K562 (cell line): ENCODE measurements around the gene GIPR. TPM values are rescaled to one million over a fixed set of nuclear protein-coding genes. Genes with fewer than 3 reads are reported as not detected.

Experiments
- ATAC-seq: fragments of 200-7000 bp; cut with Tn5 transposase; 3 replicates; pipeline ENCODE4 v1.9.1; 2020; ENCODE audit warnings: moderate library complexity
- BruUV-seq: library from RNA; stranded (reverse); fragments of 400-500 nt; replicated peaks from 2 replicates; lab custom pipeline; 2021; lab: Mats Ljungman, UMichigan
- CTCF ChIA-PET: fragments of 300-600 bp; formaldehyde crosslinking; extraction: SDS; loops from one replicate; lab custom pipeline; 2021; ENCODE audit warnings: low intra/inter-chr PET ratio; lab: Yijun Ruan, JAX
- POLR2A ChIA-PET: fragments of 300-600, 350-650 bp; sonication (Branson Sonifier 250); formaldehyde crosslinking; extraction: SDS; loops from one replicate; lab custom pipeline; 2021; ENCODE audit warnings: antibody characterized with exemption, inconsistent platforms; lab: Yijun Ruan, JAX
- DNase-seq, 4 experiments: peaks; one replicate each; pipeline versions ENCODE4 v3.0.0 to v3.0.0-alpha.2; 2011 to 2018; ENCODE audit warnings: low spot score in 3 of 4, mixed read lengths in 3 of 4; ENCODE audit errors: extremely low read depth in 1 of 4
- FAIRE-seq: peaks from 2 replicates; lab custom pipeline; 2011; peaks lifted over from hg19 to GRCh38; lab: Jason Lieb, UNC
- H2AFZ ChIP-seq: 2 replicates; pipeline ENCODE4 v1.6.0; 2011; ENCODE audit warnings: low read depth, low read length, control low read depth, inconsistent platforms
- H3K27ac ChIP-seq: fragments of 200-600 bp; 3 replicates; pipeline ENCODE4 v1.8.0; 2011; ENCODE audit warnings: low read depth, mild to moderate bottlenecking, control low read depth, inconsistent platforms, low read length, moderate library complexity, mixed read lengths; ENCODE audit errors: extremely low read depth
- H3K27me3 ChIP-seq, 2 experiments: fragments of 300-600 bp in 1 of 2; 2 replicates in 1 of 2; 3 replicates in 1 of 2; pipeline versions ENCODE4 v1.6.0 to v1.8.0; 2011; ENCODE audit warnings: inconsistent platforms in 2 of 2, low read length in 2 of 2, mild to moderate bottlenecking in 1 of 2, mixed read lengths in 1 of 2, moderate library complexity in 1 of 2; ENCODE audit not compliant: control insufficient read depth in 2 of 2, insufficient read depth in 2 of 2
- H3K36me3 ChIP-seq: fragments of 300-600 bp; 3 replicates; pipeline ENCODE4 v1.8.0; 2011; ENCODE audit warnings: mild to moderate bottlenecking, low read length, inconsistent platforms; ENCODE audit not compliant: control insufficient read depth, insufficient read depth
- H3K4me1 ChIP-seq, 2 experiments: fragments of 200-600 bp in 1 of 2; replicated peaks in 1 of 2; 2 replicates in 1 of 2; 3 replicates in 1 of 2; pipeline versions ENCODE4 v1.5.1 to v1.8.0; 2011; ENCODE audit warnings: inconsistent platforms in 2 of 2, low read length in 2 of 2, mild to moderate bottlenecking in 1 of 2, mixed read lengths in 1 of 2, moderate library complexity in 1 of 2; ENCODE audit not compliant: control insufficient read depth in 2 of 2, insufficient read depth in 2 of 2
- H3K4me2 ChIP-seq: 2 replicates; pipeline ENCODE4 v1.6.1; 2011; ENCODE audit warnings: low read length, control low read depth, inconsistent platforms, mixed read lengths; ENCODE audit not compliant: insufficient read depth
- H3K4me3 ChIP-seq: fragments of 200-600 bp; sonication (generic), shearing (Covaris generic); 2 replicates; pipeline ENCODE4 v1.5.1; 2016; ENCODE audit warnings: control low read depth, inconsistent platforms
- H3K79me2 ChIP-seq: fragments of 200-600 bp; 3 replicates; pipeline ENCODE4 v1.8.0; 2011; ENCODE audit warnings: low read length, inconsistent platforms; ENCODE audit not compliant: control insufficient read depth, insufficient read depth
- H3K9ac ChIP-seq, 2 experiments: 2 replicates each; pipeline versions ENCODE4 v1.6.0 to v1.6.1; 2011; ENCODE audit warnings: low read depth in 2 of 2, low read length in 2 of 2, control low read depth in 1 of 2, inconsistent platforms in 1 of 2, mild to moderate bottlenecking in 1 of 2, mixed read lengths in 1 of 2; ENCODE audit not compliant: insufficient read depth in 1 of 2
- H3K9me1 ChIP-seq: one replicate; pipeline ENCODE4 v1.6.0; 2011; ENCODE audit warnings: inconsistent platforms, mild to moderate bottlenecking, low read length, moderate library complexity; ENCODE audit not compliant: control insufficient read depth, insufficient read depth
- H3K9me3 ChIP-seq: replicated peaks from 2 replicates; pipeline ENCODE4 v1.5.1; 2011; ENCODE audit warnings: low read depth, low read length, inconsistent platforms; ENCODE audit not compliant: control insufficient read depth, insufficient read depth
- H4K20me1 ChIP-seq: replicated peaks from 2 replicates; pipeline ENCODE4 v1.6.1; 2011; ENCODE audit warnings: low read length, inconsistent platforms, mixed read lengths; ENCODE audit not compliant: control insufficient read depth, insufficient read depth
- ATF3 ChIP-seq, 2 experiments: fragments of 450-650 bp in 1 of 2; sonication (generic) in 1 of 2; formaldehyde crosslinking in 1 of 2; IDR thresholded peaks in 1 of 2; conservative IDR thresholded peaks in 1 of 2; 2 replicates each; pipeline versions ENCODE4 v1.6.1 to v1.8.1; 2016 to 2023; ENCODE audit warnings: mild to moderate bottlenecking in 2 of 2, moderate library complexity in 2 of 2, inconsistent platforms in 1 of 2, missing genetic modification reagents in 1 of 2
- CTCFL ChIP-seq: IDR thresholded peaks from 2 replicates; pipeline ENCODE4 v1.6.1; 2011; ENCODE audit warnings: borderline replicate concordance, low read depth, mild to moderate bottlenecking, moderate library complexity, low read length; ENCODE audit not compliant: insufficient read depth, poor library complexity, severe bottlenecking
- NFE2L1 ChIP-seq: fragments of 450-650 bp; IDR thresholded peaks from 2 replicates; pipeline ENCODE4 v1.6.1; 2016; ENCODE audit warnings: missing genetic modification characterization, low read depth, mild to moderate bottlenecking, missing compliant biosample characterization, moderate library complexity, borderline replicate concordance
- PCBP1 ChIP-seq: fragments of 200-400 bp; formaldehyde crosslinking; IDR thresholded peaks from 2 replicates; pipeline ENCODE4 v1.6.1; 2018; ENCODE audit warnings: mild to moderate bottlenecking, low read depth, low read length; ENCODE audit not compliant: poor library complexity, severe bottlenecking
- TAF15 ChIP-seq: fragments of 200-400 bp; formaldehyde crosslinking; IDR thresholded peaks from 2 replicates; pipeline ENCODE4 v1.6.1; 2017; ENCODE audit warnings: mild to moderate bottlenecking, low read depth, low read length, moderate library complexity
- THRB ChIP-seq: fragments of 450-650 bp; formaldehyde crosslinking; conservative IDR thresholded peaks from 2 replicates; pipeline ENCODE4 v1.4.0; 2022; ENCODE audit warnings: mild to moderate bottlenecking, missing genetic modification characterization
- ZNF316 ChIP-seq: fragments of 450-650 bp; IDR thresholded peaks from 2 replicates; pipeline ENCODE4 v1.6.1; 2016
- ZNF592 ChIP-seq: fragments of 450-650 bp; IDR thresholded peaks from 2 replicates; pipeline ENCODE4 v1.6.1; 2017; ENCODE audit warnings: antibody characterized with exemption, mild to moderate bottlenecking
- WGBS: fragments of 100-300 bp; shearing (Covaris generic); methylation state at CpG from one replicate; pipeline ENCODE4 v1.1.6; 2016; ENCODE audit warnings: low coverage, mixed read lengths; ENCODE audit not compliant: insufficient coverage; ENCODE audit errors: missing lambda C conversion rate; 5-methylcytosine and 5-hydroxymethylcytosine counted together
- in situ Hi-C: fragments of 300-500 bp; cut with MboI; formaldehyde crosslinking; loops from 4 replicates; pipeline ENCODE4 v1.15.0; 2018; ENCODE audit warnings: inconsistent platforms, mixed read lengths
- intact Hi-C: fragments of 100-400 bp; cut with micrococcal nuclease; formaldehyde crosslinking; loops from 2 replicates; pipeline ENCODE4 v1.14.2; 2022
- polyA plus RNA-seq, 8 experiments: library from polyadenylated mRNA; depleted of rRNA in 4 of 8; stranded (reverse) in 5 of 8; unstranded in 3 of 8; fragments of >200 nt; fragmentation: Nextera tagmentation in 2 of 8; fragmentation: Illumina TruSeq in 1 of 8; extraction: Ambion mirVana in 2 of 8; extraction: Trizol in 1 of 8; gene quantifications; 2 replicates each; pipeline versions ENCODE4 v1.2.1 to v1.2.3, GENCODE V29; 2011 to 2014; ENCODE audit warnings: inconsistent platforms in 1 of 8, missing spikeins in 1 of 8
- total RNA-seq, 7 experiments: library from RNA; depleted of rRNA in 6 of 7; stranded (reverse); fragments of >200 nt in 6 of 7; fragmentation: Illumina TruSeq in 2 of 7; extraction: Trizol in 2 of 7; gene quantifications; 2 replicates each; pipeline versions ENCODE4 v1.2.1 to v1.2.3, GENCODE V29; 2011 to 2021; ENCODE audit warnings: low replicate concordance in 1 of 7

The GIPR gene
- total and polyA plus RNA-seq, 9 of the 15 experiments (the other 6 are each of a cell fraction or from before 2014, with no cell fraction given), result 2.2 to 26.8 (median 12.7) TPM

GRCh38 chr19:45636902-45637301 is 31.1 kb upstream of the GIPR start (continued):
- no peak for TF ChIP-seq NFE2L1 (tag)
- TF ChIP-seq THRB (CRISPR knock-in tag), result no peak
- no peak for TF ChIP-seq PCBP1
- no peak for TF ChIP-seq CTCFL
- TF ChIP-seq, all 486 proteins: peak for 0

- in situ Hi-C loops, result no loop called here
- peak overlapping the region; percentile 80 for H3K27ac ChIP-seq
- intact Hi-C loops, result no loop called here
- peak; percentile 92 for TF ChIP-seq ZNF316
- TF ChIP-seq TAF15, result no peak
- peak; percentile 24; the same call in 1 of the 2 replicates for TF ChIP-seq ATF3 (IDR thresholded peaks at IDR 0.05)
- no peak for TF ChIP-seq ATF3 (CRISPR knock-in tag; conservative IDR thresholded peaks at IDR 0.05)
- TF ChIP-seq ZNF592, result peak; percentile 28; the same call in 1 of the 2 replicates
These were observed 29.9 kb upstream of the GIPR start for GRCh38 chr19:45637890-45638667.

More at GRCh38 chr19:45637890-45638667, 29.9 kb upstream of the GIPR start:
- Histone ChIP-seq H3K9me1 (no peaks in the 10 kb centered on the region), H3K36me3 (peaks cover 7% of the 10 kb centered on the region; the same call in 1 of the 3 replicates), H3K79me2 (peaks cover 17% of the 10 kb centered on the region), H3K27me3 (no peaks in the 10 kb centered on the region), H3K4me2 (peak overlapping the region; percentile 92), H3K4me1 (peaks cover 23 to 60% of the 10 kb centered on the region in 2 experiments), H2AFZ (no peak overlapping the region), H3K4me3 (peak overlapping the region; percentile 58), H3K9me3 (no peaks in the 10 kb centered on the region), H3K9ac (peak overlapping the region; percentile 77 to 92), H4K20me1 (no peaks in the 10 kb centered on the region)
- peak in 1 of 4 experiments; percentile 54 for DNase-seq
- CTCF ChIA-PET, result no interaction called here
- BruUV-seq, result TSS peak; percentile 61
- POLR2A ChIA-PET, result interaction anchor here (0.6 to 1.4 kb wide), 7 partner anchors 19 to 214 kb away, joined by 3 to 4 read pairs (median 3); no protein-coding TSS in a partner anchor
- WGBS, result 17% methylated on average over 19 of the region's 19 CpGs
- no peak for ATAC-seq
- FAIRE-seq, result no peak
